Stimulated activated naive B cell treated with anti-CD40 and anti-IgM and Interleukin-4, amounts not matched to agents 10 μg/mL and 1 μg/mL and 100 μg/mL, for 72 hours (primary cell): ENCODE results near the gene SLC17A2.
"Not testable (repeated sequence)": the region's sequence is repeated elsewhere in the genome, so short reads cannot be mapped to it uniquely, and the experiment has no call there.

ENCODE experiments used
- ATAC-seq, 2 donors: fragments of 150-1000 bp; cut with Tn5 transposase; replicated peaks; 2 replicates each; pipeline ENCODE4 v1.10.0; 2021; ENCODE audit warnings: moderate library complexity in 1 of 2
- DNase-seq: peaks from one replicate; pipeline ENCODE4 v3.0.0; 2021
- H3K27ac Mint-ChIP-seq: one replicate; pipeline ENCODE4 v1.8.0; 2022; ENCODE audit warnings: mild to moderate bottlenecking, mixed read lengths
- H3K27me3 Mint-ChIP-seq, 2 donors: one replicate each; pipeline ENCODE4 v1.8.0; 2022; ENCODE audit warnings: mixed read lengths in 2 of 2
- H3K36me3 Mint-ChIP-seq, 2 donors: one replicate each; pipeline ENCODE4 v1.8.0; 2022; ENCODE audit warnings: mixed read lengths in 2 of 2, mild to moderate bottlenecking in 1 of 2
- H3K4me1 Mint-ChIP-seq, 2 donors: one replicate each; pipeline ENCODE4 v1.8.0; 2022; ENCODE audit warnings: mixed read lengths in 2 of 2, mild to moderate bottlenecking in 1 of 2
- H3K4me3 Mint-ChIP-seq, 2 donors: one replicate each; pipeline ENCODE4 v1.8.0; 2022; ENCODE audit warnings: mild to moderate bottlenecking in 2 of 2, mixed read lengths in 2 of 2, moderate library complexity in 1 of 2
- H3K9me3 Mint-ChIP-seq, 2 donors: one replicate each; pipeline ENCODE4 v1.8.0; 2022; ENCODE audit warnings: mixed read lengths in 2 of 2, mild to moderate bottlenecking in 1 of 2

SLC17A2 gene

DNA sequence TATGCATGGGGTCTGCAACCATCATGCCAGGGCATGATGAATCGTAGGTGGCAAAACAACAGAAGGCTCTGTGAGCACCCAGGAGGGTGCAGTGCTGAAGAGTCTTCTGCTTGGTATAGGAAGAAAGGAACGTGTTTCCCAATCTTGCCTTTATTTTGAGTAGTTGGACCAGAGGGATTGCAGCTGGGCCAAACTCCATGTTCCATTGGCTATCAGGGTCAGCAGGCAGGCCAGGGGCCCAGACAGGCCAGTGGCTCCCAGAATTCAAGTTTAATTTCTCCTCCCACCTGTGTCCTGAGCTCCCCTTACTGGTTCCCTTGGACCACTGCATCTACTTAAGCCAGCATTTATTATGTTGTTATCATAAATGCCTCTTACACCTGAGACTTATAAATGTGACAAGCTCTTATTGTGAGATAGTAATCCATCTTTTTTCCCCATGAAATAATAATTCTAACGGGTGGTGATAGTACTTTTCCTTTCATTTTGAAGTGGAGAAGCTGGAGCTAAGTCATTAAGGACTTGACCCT is 31.2 kb upstream of the SLC17A2 start:
- H3K9me3 Mint-ChIP-seq = peaks cover 6% of the 10 kb centered on the region in 2 donors
- no peak for ATAC-seq
- peaks cover 15 to 31% of the 10 kb centered on the region in 2 donors for H3K36me3 Mint-ChIP-seq

DNA sequence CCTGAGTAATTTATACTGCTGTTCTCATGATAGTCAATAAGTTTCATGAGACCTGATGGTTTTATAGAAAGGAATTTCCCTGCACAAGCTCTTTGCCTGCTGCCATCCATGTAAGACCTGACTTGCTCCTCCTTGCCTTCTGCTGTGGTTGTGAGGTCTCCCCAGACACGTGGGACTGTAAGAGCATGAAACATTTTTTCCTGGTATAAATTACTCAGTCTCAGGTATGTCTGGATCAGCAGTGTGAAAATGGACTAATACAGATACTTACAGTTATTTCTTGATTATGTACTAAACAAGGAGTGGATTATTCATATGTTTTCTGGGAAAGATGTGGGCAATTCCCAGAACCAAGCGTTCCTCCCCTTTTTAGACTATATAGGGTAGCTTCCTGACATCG is 30.2 kb upstream of the SLC17A2 start:
- H3K27me3 Mint-ChIP-seq = no peaks in the 10 kb centered on the region
- H3K27ac Mint-ChIP-seq = peak overlapping the region; percentile 54
- peak overlapping the region in 1 of 2 donors; percentile 32 for H3K4me3 Mint-ChIP-seq
- H3K36me3 Mint-ChIP-seq = peaks cover 11 to 24% of the 10 kb centered on the region in 2 donors
- ATAC-seq (no peak), DNase-seq (no peak)
- peaks cover 6% of the 10 kb centered on the region in 2 donors for H3K9me3 Mint-ChIP-seq
- H3K4me1 Mint-ChIP-seq = peaks cover 50 to 70% of the 10 kb centered on the region in 2 donors

More for the DNA sequence above, 31.2 kb upstream of the SLC17A2 start:
- Mint-ChIP-seq H3K4me1 (peaks cover 51 to 79% of the 10 kb centered on the region in 2 donors), H3K27me3 (no peaks in the 10 kb centered on the region), H3K4me3 (peak overlapping the region; percentile 89 to 97), H3K27ac (peak overlapping the region; percentile 99)
- DNase-seq = no peak

DNA sequence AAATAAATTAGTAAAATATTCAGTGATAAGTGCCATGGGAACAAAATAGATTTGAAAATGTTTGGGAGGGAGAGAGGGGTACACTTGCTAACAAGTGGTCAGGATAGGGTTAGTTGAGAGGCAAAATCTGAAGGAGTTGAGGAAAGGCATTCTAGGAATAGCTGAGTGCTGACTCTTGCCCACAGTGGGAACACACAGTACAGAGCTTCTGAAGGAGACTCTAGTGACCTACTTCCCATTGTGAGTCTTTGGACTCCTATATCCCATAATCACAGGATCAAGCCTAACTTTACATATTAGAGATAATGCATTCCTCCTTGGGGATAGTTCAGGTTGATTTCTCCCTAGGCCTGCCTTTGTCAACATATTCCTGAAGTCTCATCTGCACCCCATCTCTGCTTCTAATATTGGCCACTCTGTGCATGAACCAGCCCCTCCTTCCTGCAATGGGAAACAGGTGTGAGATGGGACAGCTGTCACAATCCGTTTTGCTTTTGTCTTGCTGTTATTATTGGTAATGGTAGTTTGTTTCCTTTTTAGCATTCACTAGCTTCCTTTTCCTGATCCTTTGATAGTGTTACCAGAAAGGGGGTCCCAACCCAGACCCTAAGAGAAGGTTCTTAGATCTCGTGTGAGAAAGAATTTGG is 29.5 kb upstream of the SLC17A2 start:
- H3K36me3 Mint-ChIP-seq = peaks cover 9 to 24% of the 10 kb centered on the region in 2 donors
- peak overlapping the region; percentile 54 for H3K27ac Mint-ChIP-seq
- peaks cover 50 to 65% of the 10 kb centered on the region in 2 donors for H3K4me1 Mint-ChIP-seq
- peaks cover 6% of the 10 kb centered on the region in 2 donors for H3K9me3 Mint-ChIP-seq
- DNase-seq (no peak), ATAC-seq (no peak)
- H3K27me3 Mint-ChIP-seq = no peaks in the 10 kb centered on the region
- peak overlapping the region; percentile 39 to 52 for H3K4me3 Mint-ChIP-seq

DNA sequence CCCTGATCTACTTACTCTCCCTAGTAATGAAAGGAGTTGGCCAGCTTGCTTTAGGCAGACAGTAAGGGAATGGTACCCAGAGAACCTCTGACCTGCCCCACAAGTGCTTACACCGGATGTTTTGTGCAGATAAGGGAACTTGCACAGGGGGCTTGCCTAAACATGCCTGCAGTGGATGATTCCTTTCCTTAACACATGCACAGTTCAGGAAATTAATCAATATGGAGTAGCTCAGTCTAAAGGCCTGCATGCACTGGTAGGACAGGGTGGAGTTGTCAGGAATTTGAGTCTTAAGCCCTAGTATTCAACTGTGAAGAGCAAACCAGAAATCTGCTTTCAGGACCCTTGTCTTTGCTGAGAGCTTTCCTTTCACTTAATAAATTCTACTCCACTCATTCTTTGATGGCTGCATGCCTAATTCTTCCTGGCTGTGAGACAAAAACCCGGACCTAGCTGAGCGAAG is 28.2 kb upstream of the SLC17A2 start:
- H3K27ac Mint-ChIP-seq = peak overlapping the region; percentile 74
- H3K4me3 Mint-ChIP-seq = peak overlapping the region; percentile 31 to 49
- no peak for DNase-seq
- no peaks in the 10 kb centered on the region for H3K27me3 Mint-ChIP-seq
- peaks cover 44 to 52% of the 10 kb centered on the region in 2 donors for H3K4me1 Mint-ChIP-seq
- H3K9me3 Mint-ChIP-seq = peaks cover 6% of the 10 kb centered on the region in 2 donors
- ATAC-seq = no peak
- H3K36me3 Mint-ChIP-seq = peaks cover 7 to 12% of the 10 kb centered on the region in 2 donors

- ATAC-seq (no peak), DNase-seq (no peak)
- H3K4me3 Mint-ChIP-seq = no peak overlapping the region
- H3K27ac Mint-ChIP-seq = no peak overlapping the region
- peaks cover 6% of the 10 kb centered on the region in 2 donors for H3K9me3 Mint-ChIP-seq
- peaks cover 0 to 4% of the 10 kb centered on the region in 2 donors for H3K36me3 Mint-ChIP-seq
- H3K27me3 Mint-ChIP-seq = no peaks in the 10 kb centered on the region
- H3K4me1 Mint-ChIP-seq = peaks cover 31 to 33% of the 10 kb centered on the region in 2 donors
Measured at GRCh38 chr6:25956226-25956625, 25.7 kb upstream of the SLC17A2 start.

DNA sequence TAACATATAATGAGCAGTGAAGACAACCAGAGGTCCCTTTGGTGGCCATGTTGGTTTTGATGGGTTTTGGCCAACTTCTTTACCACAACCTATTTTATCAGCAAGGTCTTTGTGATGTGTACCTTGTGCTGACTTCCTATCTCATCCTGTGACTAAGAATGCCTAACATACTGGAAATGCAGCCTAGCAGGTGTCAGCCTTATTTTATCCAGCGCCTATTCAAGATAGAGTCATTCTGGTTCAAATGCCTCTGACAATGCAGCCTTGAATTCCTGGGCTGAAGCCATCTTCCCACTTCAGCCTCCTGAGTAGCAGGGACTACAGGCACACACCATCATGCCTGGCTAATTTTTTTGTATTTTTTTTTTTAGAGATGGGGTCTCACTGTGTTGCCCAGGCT is 24.3 kb upstream of the SLC17A2 start:
- DNase-seq (no peak), ATAC-seq (no peak)
- Mint-ChIP-seq H3K27me3 (no peaks in the 10 kb centered on the region), H3K9me3 (peaks cover 3 to 4% of the 10 kb centered on the region in 2 donors), H3K4me3 (no peak overlapping the region), H3K4me1 (peaks cover 18 to 19% of the 10 kb centered on the region in 2 donors), H3K27ac (no peak overlapping the region), H3K36me3 (no peaks in the 10 kb centered on the region)

GRCh38 chr6:25953733-25954132 is 23.2 kb upstream of the SLC17A2 start:
- Mint-ChIP-seq H3K36me3 (no peaks in the 10 kb centered on the region), H3K9me3 (peaks cover 4 to 5% of the 10 kb centered on the region in 2 donors), H3K4me3 (no peak overlapping the region), H3K4me1 (peaks cover 8 to 10% of the 10 kb centered on the region in 2 donors), H3K27me3 (no peaks in the 10 kb centered on the region), H3K27ac (no peak overlapping the region)
- no peak for DNase-seq
- ATAC-seq = no peak

GRCh38 chr6:25952535-25952934 is 22.0 kb upstream of the SLC17A2 start:
- H3K4me3 Mint-ChIP-seq = no peak overlapping the region
- DNase-seq (no peak), ATAC-seq (no peak)
- H3K36me3 Mint-ChIP-seq = no peaks in the 10 kb centered on the region
- H3K27me3 Mint-ChIP-seq = no peaks in the 10 kb centered on the region
- no peak overlapping the region for H3K27ac Mint-ChIP-seq
- peaks cover 0 to 3% of the 10 kb centered on the region in 2 donors for H3K4me1 Mint-ChIP-seq
- H3K9me3 Mint-ChIP-seq = peaks cover 4 to 5% of the 10 kb centered on the region in 2 donors

GRCh38 chr6:25951296-25952032 is 21.0 kb upstream of the SLC17A2 start:
- peaks cover 6% of the 10 kb centered on the region in 2 donors for H3K9me3 Mint-ChIP-seq
- no peak for ATAC-seq

GRCh38 chr6:25950297-25950696 is 19.8 kb upstream of the SLC17A2 start:
- Mint-ChIP-seq H3K4me1 (peaks cover 6 to 7% of the 10 kb centered on the region in 2 donors), H3K4me3 (no peak overlapping the region), H3K9me3 (peaks cover 11 to 13% of the 10 kb centered on the region in 2 donors), H3K36me3 (peaks cover 0 to 9% of the 10 kb centered on the region in 2 donors), H3K27me3 (no peaks in the 10 kb centered on the region), H3K27ac (no peak overlapping the region)
- DNase-seq (no peak), ATAC-seq (no peak)

More at GRCh38 chr6:25951296-25952032, 21.0 kb upstream of the SLC17A2 start:
- Mint-ChIP-seq H3K4me3 (no peak overlapping the region), H3K27me3 (no peaks in the 10 kb centered on the region), H3K27ac (no peak overlapping the region), H3K36me3 (peaks cover 0 to 1% of the 10 kb centered on the region in 2 donors), H3K4me1 (peaks cover 0 to 1% of the 10 kb centered on the region in 2 donors)
- no peak for DNase-seq

GRCh38 chr6:25949695-25950094 is 19.2 kb upstream of the SLC17A2 start:
- ATAC-seq = no peak
- no peak overlapping the region for H3K4me3 Mint-ChIP-seq
- H3K36me3 Mint-ChIP-seq = peaks cover 0 to 10% of the 10 kb centered on the region in 2 donors
- no peaks in the 10 kb centered on the region for H3K27me3 Mint-ChIP-seq
- peaks cover 11 to 14% of the 10 kb centered on the region in 2 donors for H3K9me3 Mint-ChIP-seq
- peaks cover 12% of the 10 kb centered on the region in 2 donors for H3K4me1 Mint-ChIP-seq
- DNase-seq = no peak
- H3K27ac Mint-ChIP-seq = no peak overlapping the region

- H3K27me3 Mint-ChIP-seq, ATAC-seq: not testable (repeated sequence)
Measured at GRCh38 chr6:25947492-25947891, 17.0 kb upstream of the SLC17A2 start.

GRCh38 chr6:25946631-25947030 is 16.1 kb upstream of the SLC17A2 start:
- peaks cover 12 to 20% of the 10 kb centered on the region in 2 donors for H3K4me1 Mint-ChIP-seq
- no peak overlapping the region for H3K27ac Mint-ChIP-seq
- peaks cover 11 to 14% of the 10 kb centered on the region in 2 donors for H3K9me3 Mint-ChIP-seq
- DNase-seq (no peak), ATAC-seq (no peak)
- H3K27me3 Mint-ChIP-seq = no peaks in the 10 kb centered on the region
- H3K36me3 Mint-ChIP-seq = peaks cover 0 to 10% of the 10 kb centered on the region in 2 donors
- no peak overlapping the region for H3K4me3 Mint-ChIP-seq

More at GRCh38 chr6:25947492-25947891, 17.0 kb upstream of the SLC17A2 start:
- not testable (repeated sequence) for DNase-seq, H3K4me3 Mint-ChIP-seq, H3K27ac Mint-ChIP-seq
- H3K4me1 Mint-ChIP-seq = peaks cover 12 to 18% of the 10 kb centered on the region in 2 donors
- H3K9me3 Mint-ChIP-seq = peaks cover 11 to 14% of the 10 kb centered on the region in 2 donors
- H3K36me3 Mint-ChIP-seq = peaks cover 0 to 10% of the 10 kb centered on the region in 2 donors

- Mint-ChIP-seq H3K9me3 (peaks cover 11 to 14% of the 10 kb centered on the region in 2 donors), H3K36me3 (peaks cover 0 to 10% of the 10 kb centered on the region in 2 donors), H3K27ac (peak overlapping the region; percentile 26), H3K4me1 (peaks cover 12 to 20% of the 10 kb centered on the region in 2 donors)
- not testable (repeated sequence) for H3K27me3 Mint-ChIP-seq, ATAC-seq, H3K4me3 Mint-ChIP-seq, DNase-seq
Measured at GRCh38 chr6:25945738-25946137, 15.2 kb upstream of the SLC17A2 start.
